IMR-90 (cell line): Measurements from ENCODE around the gene NUBP2. TPM values are rescaled to one million over a fixed set of nuclear protein-coding genes. Genes with fewer than 3 reads are reported as not detected.

Experiments used
- ATAC-seq: fragments of 200-7000 bp; cut with Tn5 transposase; 2 replicates; pipeline ENCODE4 v1.9.1; 2020; ENCODE audit warnings: low read depth, mild to moderate bottlenecking, moderate library complexity
- BruUV-seq: library from RNA; stranded (reverse); fragments of 400-500 nt; replicated peaks from 2 replicates; lab custom pipeline; 2021; lab: Mats Ljungman, UMichigan
- CTCF ChIA-PET: fragments of 300-600 bp; formaldehyde crosslinking; extraction: SDS; loops from one replicate; lab custom pipeline; 2021; ENCODE audit warnings: antibody characterized with exemption; lab: Yijun Ruan, JAX
- POLR2A ChIA-PET: fragments of 300-600 bp; sonication (Branson Sonifier 250); formaldehyde crosslinking; loops from one replicate; lab custom pipeline; 2022; ENCODE audit warnings: antibody characterized with exemption; ENCODE audit not compliant: unreplicated experiment; lab: Charles Lee
- DNase-seq: peaks from one replicate; pipeline ENCODE4 v3.0.0; 2013
- H2AFZ ChIP-seq: replicated peaks from 2 replicates; pipeline ENCODE3; 2013; ENCODE audit warnings: low read length, mild to moderate bottlenecking; ENCODE audit not compliant: poor library complexity
- H2AK5ac ChIP-seq: 2 replicates; pipeline ENCODE4 v1.6.1; 2013; ENCODE audit warnings: low read depth, low read length, inconsistent platforms
- H2AK9ac ChIP-seq: replicated peaks from 2 replicates; pipeline ENCODE3; 2013; ENCODE audit warnings: mild to moderate bottlenecking, low read depth, low read length, moderate library complexity; ENCODE audit not compliant: poor library complexity
- H2BK120ac ChIP-seq: 2 replicates; pipeline ENCODE4 v1.6.1; 2013; ENCODE audit warnings: low read depth, low read length, inconsistent platforms
- H2BK15ac ChIP-seq: 3 replicates; pipeline ENCODE4 v1.6.1; 2013; ENCODE audit warnings: low read depth, low read length, inconsistent platforms
- H2BK20ac ChIP-seq: 2 replicates; pipeline ENCODE4 v1.6.1; 2013; ENCODE audit warnings: low read depth, mild to moderate bottlenecking, inconsistent platforms, low read length, moderate library complexity
- H2BK5ac ChIP-seq: 2 replicates; pipeline ENCODE4 v1.6.1; 2013; ENCODE audit warnings: mild to moderate bottlenecking, low read depth, low read length, inconsistent platforms; ENCODE audit not compliant: poor library complexity, severe bottlenecking
- H3K14ac ChIP-seq: replicated peaks from 2 replicates; pipeline ENCODE4 v1.6.1; 2013; ENCODE audit warnings: low read depth, low read length, inconsistent platforms
- H3K18ac ChIP-seq: 2 replicates; pipeline ENCODE4 v1.6.1; 2013; ENCODE audit warnings: low read depth, low read length, control low read depth
- H3K23ac ChIP-seq: 2 replicates; pipeline ENCODE4 v1.6.1; 2013; ENCODE audit warnings: low read depth, low read length, inconsistent platforms
- H3K27ac ChIP-seq: 2 replicates; pipeline ENCODE4 v1.5.1; 2013; ENCODE audit warnings: mild to moderate bottlenecking, control low read depth, low read length; ENCODE audit not compliant: insufficient read depth
- H3K27me3 ChIP-seq: 2 replicates; pipeline ENCODE4 v1.6.1; 2013; ENCODE audit warnings: low read length; ENCODE audit not compliant: control insufficient read depth, insufficient read depth
- H3K36me3 ChIP-seq: 2 replicates; pipeline ENCODE4 v1.6.1; 2013; ENCODE audit warnings: low read length, mixed read lengths; ENCODE audit not compliant: control insufficient read depth, insufficient read depth
- H3K4ac ChIP-seq: 2 replicates; pipeline ENCODE4 v1.6.1; 2013; ENCODE audit warnings: low read depth, low read length, inconsistent platforms
- H3K4me1 ChIP-seq: 2 replicates; pipeline ENCODE4 v1.6.1; 2013; ENCODE audit warnings: low read length, mixed read lengths; ENCODE audit not compliant: control insufficient read depth, insufficient read depth
- H3K4me2 ChIP-seq: 2 replicates; pipeline ENCODE4 v1.6.1; 2013; ENCODE audit warnings: low read depth, mild to moderate bottlenecking, control low read depth, low read length, moderate library complexity
- H3K4me3 ChIP-seq: 2 replicates; pipeline ENCODE4 v1.5.1; 2013; ENCODE audit warnings: low read depth, mild to moderate bottlenecking, control low read depth, low read length, moderate library complexity; ENCODE audit not compliant: insufficient read depth
- H3K56ac ChIP-seq: 2 replicates; pipeline ENCODE4 v1.6.1; 2013; ENCODE audit warnings: low read length, inconsistent platforms; ENCODE audit not compliant: insufficient read depth; ENCODE audit errors: extremely low read depth
- H3K79me1 ChIP-seq, 2 experiments: 2 replicates each; pipeline ENCODE4 v1.6.1; 2013; ENCODE audit warnings: low read length in 2 of 2, inconsistent platforms in 1 of 2, low read depth in 1 of 2
- H3K9ac ChIP-seq: 2 replicates; pipeline ENCODE4 v1.6.1; 2013; ENCODE audit warnings: low read depth, low read length, control low read depth
- H3K9me1 ChIP-seq: 2 replicates; pipeline ENCODE4 v1.6.1; 2013; ENCODE audit warnings: low read length, inconsistent platforms; ENCODE audit not compliant: insufficient read depth
- H3K9me3 ChIP-seq: 2 replicates; pipeline ENCODE4 v1.6.1; 2013; ENCODE audit warnings: low read length; ENCODE audit not compliant: control insufficient read depth, insufficient read depth
- H4K20me1 ChIP-seq: 2 replicates; pipeline ENCODE4 v1.6.1; 2013; ENCODE audit warnings: low read length, inconsistent platforms; ENCODE audit not compliant: insufficient read depth
- H4K5ac ChIP-seq: 2 replicates; pipeline ENCODE4 v1.6.1; 2013; ENCODE audit warnings: mild to moderate bottlenecking, low read depth, low read length, control low read depth
- H4K8ac ChIP-seq, 2 experiments: 2 replicates each; pipeline ENCODE4 v1.6.1; 2013; ENCODE audit warnings: low read depth in 2 of 2, low read length in 2 of 2, control low read depth in 1 of 2, inconsistent platforms in 1 of 2
- H4K91ac ChIP-seq: 2 replicates; pipeline ENCODE4 v1.6.1; 2013; ENCODE audit warnings: low read depth, low read length, inconsistent platforms; ENCODE audit not compliant: insufficient read depth
- BHLHE40 ChIP-seq: fragments of 150-350 bp; IDR thresholded peaks from 2 replicates; pipeline ENCODE4 v1.6.1; 2016; ENCODE audit warnings: mild to moderate bottlenecking, low read depth, low read length
- CEBPB ChIP-seq: IDR thresholded peaks from 2 replicates; pipeline ENCODE4 v1.6.1; 2012; ENCODE audit warnings: low read depth, low read length, improper control_type of control experiment
- CHD1 ChIP-seq: IDR thresholded peaks from 2 replicates; pipeline ENCODE4 v1.6.1; 2012; ENCODE audit warnings: low read depth, low read length, improper control_type of control experiment
- CTCF ChIP-seq: conservative IDR thresholded peaks from 2 replicates; pipeline ENCODE4 v1.5.1; 2012; ENCODE audit warnings: mild to moderate bottlenecking, low read depth, low read length, improper control_type of control experiment
- ELK1 ChIP-seq: fragments of 150-350 bp; IDR thresholded peaks from 2 replicates; pipeline ENCODE4 v1.6.1; 2016; ENCODE audit warnings: low read depth, mild to moderate bottlenecking, low read length, moderate library complexity, borderline replicate concordance
- FOS ChIP-seq: fragments of 150-350 bp; IDR thresholded peaks from 2 replicates; pipeline ENCODE4 v1.6.1; 2016; ENCODE audit warnings: low read depth, low read length
- MAFK ChIP-seq: IDR thresholded peaks from 2 replicates; pipeline ENCODE4 v1.6.1; 2012; ENCODE audit warnings: low read depth, low read length, improper control_type of control experiment
- MAZ ChIP-seq: IDR thresholded peaks from 2 replicates; pipeline ENCODE4 v1.6.1; 2012; ENCODE audit warnings: low read depth, mild to moderate bottlenecking, low read length, improper control_type of control experiment, moderate library complexity, borderline replicate concordance
- MXI1 ChIP-seq: IDR thresholded peaks from 2 replicates; pipeline ENCODE4 v1.6.1; 2012; ENCODE audit warnings: low read depth, mild to moderate bottlenecking, low read length, moderate library complexity, borderline replicate concordance
- NFE2L2 ChIP-seq: fragments of 150-350 bp; IDR thresholded peaks from 2 replicates; pipeline ENCODE4 v1.6.1; 2016; ENCODE audit warnings: low read depth, mild to moderate bottlenecking, low read length
- POLR2A ChIP-seq: IDR thresholded peaks from 2 replicates; pipeline ENCODE4 v1.6.1; 2012; ENCODE audit warnings: mild to moderate bottlenecking, low read depth, low read length
- RAD21 ChIP-seq: IDR thresholded peaks from 2 replicates; pipeline ENCODE4 v1.6.1; 2012; ENCODE audit warnings: low read length, improper control_type of control experiment
- RCOR1 ChIP-seq: IDR thresholded peaks from 2 replicates; pipeline ENCODE4 v1.6.1; 2012; ENCODE audit warnings: mild to moderate bottlenecking, low read length, improper control_type of control experiment; ENCODE audit not compliant: insufficient replicate concordance
- RFX5 ChIP-seq: IDR thresholded peaks from 2 replicates; pipeline ENCODE4 v1.8.0; 2012; ENCODE audit warnings: low read depth, mild to moderate bottlenecking, low read length, moderate library complexity
- SMC3 ChIP-seq: fragments of 150-350 bp; IDR thresholded peaks from 2 replicates; pipeline ENCODE4 v1.6.1; 2016; ENCODE audit warnings: low read depth, mild to moderate bottlenecking, antibody characterized with exemption, low read length, moderate library complexity
- USF2 ChIP-seq: fragments of 150-350 bp; IDR thresholded peaks from 2 replicates; pipeline ENCODE4 v1.6.1; 2017; ENCODE audit warnings: mild to moderate bottlenecking, antibody characterized with exemption, low read length, low read depth
- WGBS, 2 experiments: methylation state at CpG; one replicate each; pipeline versions ENCODE4 v1.1.5 to v1.1.7; 2013; ENCODE audit warnings: missing lambda C conversion rate in 2 of 2; ENCODE audit not compliant: insufficient read length in 1 of 2; ENCODE audit errors: extremely low coverage in 2 of 2; 5-methylcytosine and 5-hydroxymethylcytosine counted together
- dilution Hi-C: fragments of 300-500 bp; cut with HindIII; formaldehyde crosslinking; loops from one replicate; pipeline ENCODE4 v1.14.3; 2018; ENCODE audit warnings: low sequenced_read_pairs; ENCODE audit not compliant: unreplicated experiment
- in situ Hi-C: fragments of 300-500 bp; cut with MboI; formaldehyde crosslinking; loops from 3 replicates; pipeline ENCODE4 v1.14.3; 2019; ENCODE audit warnings: low sequenced_read_pairs, inconsistent platforms, mixed read lengths
- intact Hi-C: fragments of 100-400 bp; cut with micrococcal nuclease; formaldehyde crosslinking; loops from 2 replicates; pipeline ENCODE4 v1.10.0; 2022
- polyA plus RNA-seq, 3 experiments: library from polyadenylated mRNA; depleted of rRNA; stranded (reverse); fragments of >200 nt; gene quantifications; 2 replicates each; pipeline ENCODE4 v1.2.3, GENCODE V29; 2012; ENCODE audit warnings: low replicate concordance in 1 of 3
- total RNA-seq: library from RNA; depleted of rRNA; stranded (reverse); fragments of >200 nt; gene quantifications from 2 replicates; pipeline ENCODE4 v1.2.3, GENCODE V29; 2012

The NUBP2 gene
- total and polyA plus RNA-seq, 2 of the 4 experiments (the other 2 are of a cell fraction): 62.6 to 131 TPM

- Histone ChIP-seq H4K91ac (no peak overlapping the region), H2AK9ac (no peak overlapping the region), H3K27me3 (no peaks in the 10 kb centered on the region), H3K9me3 (no peaks in the 10 kb centered on the region), H3K79me1 (peaks cover 0 to 6% of the 10 kb centered on the region in 2 experiments; a peak in 1 of 4 replicates), H4K20me1 (0 out of 2 replicates have a peak, but pooled peaks cover 3% of the 10 kb centered on the region), H3K27ac (no peak overlapping the region), H3K9me1 (peaks cover 2% of the 10 kb centered on the region; the same call in 1 of the 2 replicates), H3K14ac (no peak overlapping the region), H3K4me2 (no peak overlapping the region), H2AK5ac (no peak overlapping the region), H4K8ac (no peak overlapping the region), H4K5ac (no peak overlapping the region), H3K9ac (no peak overlapping the region), H2BK15ac (no peak overlapping the region), H3K4ac (no peak overlapping the region), H2BK120ac (no peak overlapping the region), H3K36me3 (peaks cover 18% of the 10 kb centered on the region), H3K4me1 (no peaks in the 10 kb centered on the region), H2BK20ac (no peak overlapping the region), H2BK5ac (no peak overlapping the region), H3K18ac (no peak overlapping the region), H3K56ac (no peak overlapping the region), H2AFZ (no peak overlapping the region), H3K23ac (no peak overlapping the region), H3K4me3 (no peak overlapping the region)
- ATAC-seq (no peak), DNase-seq (no peak)
- intact Hi-C loops (no loop called here), dilution Hi-C loops (no loop called here), in situ Hi-C loops (no loop called here)
- 88% methylated on average over 22 of the region's 27 CpGs; no CpG with 5 or more reads in 1 of the 2 experiments for WGBS, 2 experiments
- TF ChIP-seq FOS: no peak
- no peak for TF ChIP-seq MAZ
- no peak for TF ChIP-seq RCOR1
- no peak for TF ChIP-seq RFX5
- TF ChIP-seq BHLHE40: no peak
- TF ChIP-seq NFE2L2: no peak
- no peak for TF ChIP-seq SMC3
- TF ChIP-seq CEBPB: no peak
- TF ChIP-seq ELK1: no peak
- no peak for TF ChIP-seq MXI1
- no peak for TF ChIP-seq CTCF
- no peak for TF ChIP-seq RAD21
- no peak for TF ChIP-seq CHD1
- TF ChIP-seq USF2: no peak
- no peak for TF ChIP-seq MAFK
- no peak for TF ChIP-seq POLR2A
- no TSS peak for BruUV-seq
- ChIA-PET CTCF (no interaction called here), POLR2A (no interaction called here)
Observed at GRCh38 chr16:1818204-1818872, 35.6 kb downstream of the NUBP2 start.
